GM23338 (cell line): ENCODE data around the gene SLC6A19. TPM values are rescaled to one million over a fixed set of nuclear protein-coding genes. Genes with fewer than 3 reads are reported as not detected.

Source experiments
- ATAC-seq: fragments of 200-7000 bp; cut with Tn5 transposase; 3 replicates; pipeline ENCODE4 v1.9.1; 2020
- DNase-seq: peaks from one replicate; pipeline ENCODE4 v3.0.0-alpha.2; 2015; ENCODE audit warnings: low spot score
- H2AFZ ChIP-seq: fragments of 200-600 bp; sonication (generic); 2 replicates; pipeline ENCODE4 v1.8.0; 2016; ENCODE audit warnings: antibody characterized with exemption, mild to moderate bottlenecking, moderate library complexity
- H3F3A ChIP-seq: fragments of 200-600 bp; sonication (generic); replicated peaks from 2 replicates; pipeline ENCODE4 v1.8.0; 2017; ENCODE audit warnings: antibody characterized with exemption, mixed run types, low read depth
- H3K27ac ChIP-seq: fragments of 200-600 bp; sonication (generic); 2 replicates; pipeline ENCODE4 v1.6.1; 2016; ENCODE audit warnings: low read depth
- H3K27me3 ChIP-seq: fragments of 200-600 bp; sonication (generic); 2 replicates; pipeline ENCODE4 v1.8.0; 2016; ENCODE audit warnings: mild to moderate bottlenecking, mixed run types, moderate library complexity; ENCODE audit not compliant: insufficient read depth
- H3K36me3 ChIP-seq: fragments of 200-600 bp; sonication (generic); 2 replicates; pipeline ENCODE4 v1.8.0; 2016; ENCODE audit warnings: mild to moderate bottlenecking; ENCODE audit not compliant: insufficient read depth
- H3K4me1 ChIP-seq: fragments of 200-600 bp; sonication (generic); 2 replicates; pipeline ENCODE4 v1.8.0; 2016; ENCODE audit warnings: mild to moderate bottlenecking, moderate library complexity; ENCODE audit not compliant: insufficient read depth
- H3K4me2 ChIP-seq: fragments of 200-600 bp; sonication (generic); 2 replicates; pipeline ENCODE4 v1.7.1; 2017; ENCODE audit warnings: mixed run types
- H3K4me3 ChIP-seq: fragments of 200-600 bp; sonication (generic); 2 replicates; pipeline ENCODE4 v1.6.1; 2016; ENCODE audit warnings: mixed run types
- H3K79me2 ChIP-seq: fragments of 200-600 bp; sonication (generic); replicated peaks from 2 replicates; pipeline ENCODE4 v1.8.0; 2017; ENCODE audit warnings: mild to moderate bottlenecking; ENCODE audit not compliant: insufficient read depth
- H3K9me2 ChIP-seq: fragments of 200-600 bp; sonication (generic); 2 replicates; pipeline ENCODE4 v1.8.0; 2017; ENCODE audit not compliant: insufficient read depth
- H4K20me1 ChIP-seq: fragments of 200-600 bp; sonication (generic); replicated peaks from 2 replicates; pipeline ENCODE4 v1.8.0; 2017; ENCODE audit warnings: mild to moderate bottlenecking; ENCODE audit not compliant: insufficient read depth
- H3K27ac Mint-ChIP-seq: 2 replicates; pipeline ENCODE4 v1.8.0; 2020; ENCODE audit warnings: inconsistent platforms, mild to moderate bottlenecking, moderate library complexity, mixed read lengths
- H3K27me3 Mint-ChIP-seq: 3 replicates; pipeline ENCODE4 v1.8.0; 2022; ENCODE audit warnings: low read depth, mild to moderate bottlenecking, moderate library complexity, mixed read lengths, inconsistent platforms; ENCODE audit not compliant: insufficient read depth, poor library complexity
- H3K36me3 Mint-ChIP-seq: 3 replicates; pipeline ENCODE4 v1.8.0; 2021; ENCODE audit warnings: low read depth, mild to moderate bottlenecking, inconsistent platforms, moderate library complexity, mixed read lengths
- H3K4me1 Mint-ChIP-seq: 3 replicates; pipeline ENCODE4 v1.8.0; 2020; ENCODE audit warnings: mild to moderate bottlenecking, inconsistent platforms, mixed read lengths
- H3K4me3 Mint-ChIP-seq: 3 replicates; pipeline ENCODE4 v1.8.0; 2021; ENCODE audit warnings: moderate library complexity, mild to moderate bottlenecking, inconsistent platforms, mixed read lengths
- H3K9me3 Mint-ChIP-seq: 3 replicates; pipeline ENCODE4 v1.8.0; 2020; ENCODE audit warnings: moderate library complexity, mild to moderate bottlenecking, inconsistent platforms, mixed read lengths
- CREB1 ChIP-seq: fragments of 250-450 bp; sonication (Bioruptor Pico); IDR thresholded peaks from 2 replicates; pipeline ENCODE4 v1.5.0; 2020; ENCODE audit warnings: low read depth, mild to moderate bottlenecking, moderate library complexity
- CTCF ChIP-seq, 2 experiments: fragments of 200-600 bp in 1 of 2; sonication (generic) in 1 of 2; conservative IDR thresholded peaks; 2 replicates each; pipeline versions ENCODE4 v1.5.1 to v1.6.1; 2016 to 2017; ENCODE audit warnings: antibody characterized with exemption in 2 of 2, low read depth in 2 of 2, mild to moderate bottlenecking in 2 of 2, moderate library complexity in 1 of 2
- ETS1 ChIP-seq: IDR thresholded peaks from 2 replicates; pipeline ENCODE4 v1.6.1; 2016; ENCODE audit warnings: antibody characterized with exemption
- EZH2 ChIP-seq: fragments of 200-600 bp; sonication (generic); IDR thresholded peaks from one replicate; pipeline ENCODE4 v1.8.0; 2017; ENCODE audit warnings: antibody characterized with exemption, mild to moderate bottlenecking, low read depth; ENCODE audit not compliant: unreplicated experiment
- EZH2phosphoT487 ChIP-seq: fragments of 200-600 bp; sonication (generic); IDR thresholded peaks from one replicate; pipeline ENCODE4 v1.8.1; 2018; ENCODE audit warnings: antibody characterized with exemption; ENCODE audit not compliant: unreplicated experiment
- JUNB ChIP-seq: IDR thresholded peaks from one replicate; pipeline ENCODE4 v1.6.1; 2016; ENCODE audit warnings: antibody characterized with exemption; ENCODE audit not compliant: unreplicated experiment
- NANOG ChIP-seq: IDR thresholded peaks from 2 replicates; pipeline ENCODE4 v1.6.1; 2016; ENCODE audit warnings: antibody characterized with exemption, borderline replicate concordance
- POLR2AphosphoS5 ChIP-seq: IDR thresholded peaks from 2 replicates; pipeline ENCODE4 v1.6.1; 2016; ENCODE audit warnings: antibody characterized with exemption, low read depth
- REST ChIP-seq: IDR thresholded peaks from one replicate; pipeline ENCODE4 v1.6.1; 2018; ENCODE audit warnings: antibody characterized with exemption; ENCODE audit not compliant: unreplicated experiment
- STAT1 ChIP-seq: IDR thresholded peaks from one replicate; pipeline ENCODE4 v1.6.1; 2016; ENCODE audit warnings: antibody characterized with exemption; ENCODE audit not compliant: unreplicated experiment
- ZNF114 ChIP-seq: fragments of 250-450 bp; sonication (Bioruptor Pico); IDR thresholded peaks from 2 replicates; pipeline ENCODE4 v1.5.0; 2020; ENCODE audit warnings: mild to moderate bottlenecking, moderate library complexity
- ZNF331 ChIP-seq: fragments of 250-450 bp; sonication (Bioruptor Pico); IDR thresholded peaks from 2 replicates; pipeline ENCODE4 v1.5.0; 2020; ENCODE audit warnings: low read depth, mild to moderate bottlenecking, moderate library complexity
- ZNF462 ChIP-seq: fragments of 250-450 bp; sonication (Bioruptor Pico); IDR thresholded peaks from 2 replicates; pipeline ENCODE4 v1.5.0; 2020; ENCODE audit warnings: mild to moderate bottlenecking, moderate library complexity
- long read RNA-seq: library from polyadenylated mRNA; unstranded; transcript quantifications from one replicate; pipeline ENCODE4 v2.0.0, GENCODE V29; 2020; ENCODE audit not compliant: unreplicated experiment
- polyA plus RNA-seq: library from polyadenylated mRNA; unstranded; fragments of >200 nt; fragmentation: Nextera tagmentation; extraction: Ambion mirVana; gene quantifications from 2 replicates; pipeline ENCODE4 v1.2.1, GENCODE V29; 2016
- total RNA-seq: library from RNA; depleted of rRNA; stranded (reverse); fragments of >200 nt; shearing (Covaris generic); gene quantifications from 2 replicates; pipeline ENCODE4 v1.2.3, GENCODE V29; 2014; rRNA removed

The SLC6A19 gene
- total RNA-seq = not detected in 2 replicates
- polyA plus RNA-seq = not detected in 2 replicates
- long read RNA-seq = 0 reads

- H3K36me3 Mint-ChIP-seq = no peaks in the 10 kb centered on the region
- DNase-seq (no peak), ATAC-seq (no peak; the same call in 1 of the 3 replicates)
- H3K27me3 Mint-ChIP-seq = peaks cover 5% of the 10 kb centered on the region
- H3K27ac Mint-ChIP-seq = no peak within 1 kb of the TSS
- Histone ChIP-seq H3K4me1 (no peaks in the 10 kb centered on the region), H3F3A (0 out of 2 replicates have a peak, but pooled peaks cover 6% of the 10 kb centered on the region), H3K4me2 (no peak within 1 kb of the TSS), H3K9me2 (no peaks in the 10 kb centered on the region), H3K27ac (no peak within 1 kb of the TSS), H3K27me3 (no peaks in the 10 kb centered on the region), H3K4me3 (no peak within 1 kb of the TSS), H4K20me1 (no peaks in the 10 kb centered on the region), H2AFZ (no peak within 1 kb of the TSS), H3K79me2 (no peaks in the 10 kb centered on the region), H3K36me3 (no peaks in the 10 kb centered on the region)
- H3K4me3 Mint-ChIP-seq = no peak within 1 kb of the TSS
- peaks cover 9% of the 10 kb centered on the region for H3K4me1 Mint-ChIP-seq
- no peak for TF ChIP-seq ZNF331 (CRISPR knock-in tag)
- TF ChIP-seq EZH2phosphoT487 = no peak
- no peak for TF ChIP-seq EZH2
- no peak for TF ChIP-seq STAT1
- no peak for TF ChIP-seq CTCF (conservative IDR thresholded peaks at IDR 0.05; ENCODE audit: low read depth in 2 of 2)
- no peak for TF ChIP-seq ZNF462
- no peak for TF ChIP-seq REST
- TF ChIP-seq CREB1 (CRISPR knock-in tag) = no peak
- no peak for TF ChIP-seq NANOG
- no peak for TF ChIP-seq POLR2AphosphoS5
- no peak for TF ChIP-seq ZNF114 (CRISPR knock-in tag)
- no peak for TF ChIP-seq JUNB
- TF ChIP-seq ETS1 = no peak
- H3K9me3 Mint-ChIP-seq = no peaks in the 10 kb centered on the region
Measured at GRCh38 chr5:1201327-1202025, at the start of gene SLC6A19. Gene SLC6A19 (plus strand): TSS chr5:1201595. CDS start chr5:1201651, 56 bp downstream.
